Gastrocnemius medialis (tissue), 4 donors: Measurements from ENCODE around the gene BBX. TPM values are rescaled to one million over a fixed set of nuclear protein-coding genes. Genes with fewer than 3 reads are reported as not detected.
"Not testable (repeated sequence)": the region's sequence is repeated elsewhere in the genome, so short reads cannot be mapped to it uniquely, and the experiment has no call there.

ENCODE experiments used
- ATAC-seq, 2 donors: fragments of 150-250 bp; one replicate each; pipeline ENCODE4 v1.9.1; 2016
- DNase-seq, 2 donors: peaks; one replicate each; pipeline ENCODE4 v3.0.0-alpha.2; 2019
- H3K27ac ChIP-seq, 4 donors: fragments of 200-600 bp; sonication (generic); 1 replicate in 1 of 4; 2 replicates in 3 of 4; pipeline ENCODE4 v1.5.1; 2016 to 2018; ENCODE audit warnings: mild to moderate bottlenecking in 2 of 4, moderate library complexity in 1 of 4
- H3K27me3 ChIP-seq, 3 donors: fragments of 200-600 bp; sonication (generic) in 2 of 3; 1 replicate in 1 of 3; 2 replicates in 2 of 3; pipeline versions ENCODE4 v1.5.1 to v1.6.0; 2016 to 2019; ENCODE audit warnings: mild to moderate bottlenecking in 1 of 3, moderate library complexity in 1 of 3
- H3K36me3 ChIP-seq, 2 donors: fragments of 200-600 bp; sonication (generic) in 1 of 2; one replicate each; pipeline ENCODE4 v1.5.1; 2017 to 2018
- H3K4me1 ChIP-seq, 2 donors: fragments of 200-600 bp; sonication (generic) in 1 of 2; one replicate each; pipeline ENCODE4 v1.5.1; 2016 to 2017; ENCODE audit warnings: mild to moderate bottlenecking in 2 of 2
- H3K4me3 ChIP-seq, 4 donors: fragments of 200-600 bp; sonication (generic) in 3 of 4; 1 replicate in 1 of 4; 2 replicates in 3 of 4; pipeline ENCODE4 v1.5.1; 2016 to 2019; ENCODE audit warnings: mild to moderate bottlenecking in 2 of 4
- H3K9me3 ChIP-seq, 3 donors: fragments of 200-600 bp; sonication (generic) in 2 of 3; 1 replicate in 1 of 3; 2 replicates in 2 of 3; pipeline ENCODE4 v1.5.1; 2016 to 2019
- CTCF ChIP-seq, 5 experiments: fragments of 450-650 bp in 3 of 5; fragments of 200-600 bp in 2 of 5; sonication (generic) in 2 of 5; IDR thresholded peaks in 4 of 5; conservative IDR thresholded peaks in 1 of 5; 1 replicate in 4 of 5; 2 replicates in 1 of 5; pipeline ENCODE4 v1.5.1; 2016 to 2019; ENCODE audit warnings: antibody characterized with exemption in 5 of 5, mild to moderate bottlenecking in 3 of 5, moderate library complexity in 3 of 5
- POLR2A ChIP-seq, 2 donors: fragments of 450-650 bp; IDR thresholded peaks; one replicate each; pipeline ENCODE4 v1.6.1; 2017; ENCODE audit warnings: antibody characterized with exemption in 2 of 2, mild to moderate bottlenecking in 2 of 2, moderate library complexity in 2 of 2
- in situ Hi-C, 4 donors: fragments of 200-750 bp; cut with MboI; loops; one replicate each; pipeline versions ENCODE4 v1.15.0 to v1.8.0; 2017; ENCODE audit warnings: low sequenced_read_pairs in 4 of 4
- intact Hi-C: fragments of 100-400 bp; cut with DNase I; formaldehyde crosslinking; loops from one replicate; pipeline ENCODE4 v1.15.1; 2023; ENCODE audit warnings: low total_unique reads
- total RNA-seq, 4 donors: library from RNA; depleted of rRNA; stranded (reverse); fragments of >200 nt; gene quantifications; one replicate each; pipeline versions ENCODE4 v1.1.0 to v1.2.3, GENCODE V29; 2016

BBX gene
- total RNA-seq, 4 donors from 2014 or later, result 15.2 to 48.3 (median 20.1) TPM

GRCh38 chr3:107557743-107558142 lies 35.0 kb downstream of the BBX start:
- ATAC-seq (no peak), DNase-seq (no peak)
- Histone ChIP-seq H3K27ac (no peak overlapping the region), H3K9me3 (no peaks in the 10 kb centered on the region), H3K4me1 (peaks cover 0 to 4% of the 10 kb centered on the region in 2 donors), H3K36me3 (no peaks in the 10 kb centered on the region), H3K4me3 (no peak overlapping the region), H3K27me3 (no peaks in the 10 kb centered on the region)
- intact Hi-C loops (no loop called here), in situ Hi-C loops (no loop called here)
- TF ChIP-seq CTCF (IDR thresholded peaks at IDR 0.05 in 4 of 5, conservative IDR thresholded peaks at IDR 0.05 in 1 of 5) (no peak), POLR2A (IDR thresholded peaks at IDR 0.05) (no peak)

- Histone ChIP-seq H3K36me3 (no peaks in the 10 kb centered on the region), H3K4me3 (no peak overlapping the region), H3K27ac (no peak overlapping the region), H3K4me1 (peaks cover 0 to 4% of the 10 kb centered on the region in 2 donors), H3K27me3 (no peaks in the 10 kb centered on the region), H3K9me3 (no peaks in the 10 kb centered on the region)
- TF ChIP-seq CTCF (IDR thresholded peaks at IDR 0.05 in 4 of 5, conservative IDR thresholded peaks at IDR 0.05 in 1 of 5) (no peak), POLR2A (IDR thresholded peaks at IDR 0.05) (no peak)
- DNase-seq (no peak), ATAC-seq (no peak)
- in situ Hi-C loops, result no loop called here
- intact Hi-C loops, result no loop called here
Observed at GRCh38 chr3:107560166-107560565, 37.4 kb downstream of the BBX start.

GRCh38 chr3:107561980-107562379 lies 39.2 kb downstream of the BBX start:
- H3K27me3 ChIP-seq, result no peaks in the 10 kb centered on the region
- H3K36me3 ChIP-seq, result no peaks in the 10 kb centered on the region
- in situ Hi-C loops (no loop called here), intact Hi-C loops (no loop called here)
- ATAC-seq, result no peak
- H3K9me3 ChIP-seq, result no peaks in the 10 kb centered on the region
- no peak for TF ChIP-seq CTCF (IDR thresholded peaks at IDR 0.05 in 4 of 5, conservative IDR thresholded peaks at IDR 0.05 in 1 of 5)
- no peak for TF ChIP-seq POLR2A (IDR thresholded peaks at IDR 0.05)
- H3K27ac ChIP-seq, result no peak overlapping the region
- DNase-seq, result no peak
- no peak overlapping the region for H3K4me3 ChIP-seq
- peaks cover 0 to 4% of the 10 kb centered on the region in 2 donors for H3K4me1 ChIP-seq

- no peak overlapping the region for H3K4me3 ChIP-seq
- ATAC-seq, result no peak
- intact Hi-C loops (no loop called here), in situ Hi-C loops (no loop called here)
- DNase-seq, result no peak
- H3K27me3 ChIP-seq, result no peaks in the 10 kb centered on the region
- TF ChIP-seq POLR2A (IDR thresholded peaks at IDR 0.05) (no peak), CTCF (IDR thresholded peaks at IDR 0.05 in 4 of 5, conservative IDR thresholded peaks at IDR 0.05 in 1 of 5) (no peak)
- no peaks in the 10 kb centered on the region for H3K9me3 ChIP-seq
- no peaks in the 10 kb centered on the region for H3K36me3 ChIP-seq
- no peak overlapping the region for H3K27ac ChIP-seq
- peaks cover 0 to 4% of the 10 kb centered on the region in 2 donors for H3K4me1 ChIP-seq
Observed at GRCh38 chr3:107562969-107563529, 40.3 kb downstream of the BBX start.

- H3K4me1 ChIP-seq, in situ Hi-C loops, H3K4me3 ChIP-seq, H3K27me3 ChIP-seq, H3K9me3 ChIP-seq, DNase-seq, intact Hi-C loops, ATAC-seq, H3K36me3 ChIP-seq, H3K27ac ChIP-seq: not testable (repeated sequence)
Observed at GRCh38 chr3:107565244-107565643, 42.5 kb downstream of the BBX start.

- not testable (repeated sequence) for H3K27me3 ChIP-seq, H3K9me3 ChIP-seq, H3K27ac ChIP-seq, H3K4me1 ChIP-seq, H3K36me3 ChIP-seq, DNase-seq, H3K4me3 ChIP-seq, ATAC-seq
- intact Hi-C loops, result loop anchor here (10.0 kb wide), 1 partner anchor 94 kb away; no protein-coding TSS in a partner anchor
- in situ Hi-C loops, result loop anchor here in 1 of 4 donors (10.0 kb wide), 1 partner anchor 164 kb away; no protein-coding TSS in a partner anchor
Observed at GRCh38 chr3:107571089-107571488, 48.3 kb downstream of the BBX start.

- H3K36me3 ChIP-seq, H3K9me3 ChIP-seq, H3K4me3 ChIP-seq, H3K4me1 ChIP-seq, H3K27me3 ChIP-seq, ATAC-seq, H3K27ac ChIP-seq, DNase-seq: not testable (repeated sequence)
- in situ Hi-C loops, result loop anchor here in 1 of 4 donors (10.0 kb wide), 1 partner anchor 163 kb away; no protein-coding TSS in a partner anchor
- intact Hi-C loops, result loop anchor here (10.0 kb wide), 1 partner anchor 93 kb away; no protein-coding TSS in a partner anchor
Observed at GRCh38 chr3:107571492-107571891, 48.7 kb downstream of the BBX start.
